Heart right ventricle (tissue), 16 donors: ENCODE results near the gene RAD18. TPM values are rescaled to one million over a fixed set of nuclear protein-coding genes. Genes with fewer than 3 reads are reported as not detected.

ENCODE experiments used
- ATAC-seq, 8 donors: fragments of 200-7000 bp; cut with Tn5 transposase; one replicate each; pipeline ENCODE4 v1.9.1; 2020; ENCODE audit warnings: mild to moderate bottlenecking in 8 of 8, moderate library complexity in 8 of 8, moderate number of reproducible peaks in 1 of 8
- DNase-seq, 2 donors: peaks; one replicate each; pipeline ENCODE4 v3.0.0-alpha.2; 2020
- H3K27ac ChIP-seq, 10 donors: fragments of 200-600 bp; sonication (generic) in 2 of 10; one replicate each; pipeline versions ENCODE4 v1.5.0 to v1.8.0; 2020 to 2022; ENCODE audit warnings: mild to moderate bottlenecking in 3 of 10
- H3K27me3 ChIP-seq, 7 donors: fragments of 200-600 bp; one replicate each; pipeline ENCODE4 v1.8.0; 2021 to 2022; ENCODE audit warnings: mild to moderate bottlenecking in 2 of 7
- H3K36me3 ChIP-seq, 9 donors: fragments of 200-600 bp; sonication (generic) in 1 of 9; one replicate each; pipeline versions ENCODE4 v1.5.0 to v1.8.0; 2020 to 2022; ENCODE audit warnings: mild to moderate bottlenecking in 2 of 9
- H3K4me1 ChIP-seq, 9 donors: fragments of 200-600 bp; sonication (generic) in 1 of 9; one replicate each; pipeline versions ENCODE4 v1.5.0 to v1.8.0; 2020 to 2022; ENCODE audit warnings: mild to moderate bottlenecking in 4 of 9
- H3K4me3 ChIP-seq, 10 donors: fragments of 200-600 bp; sonication (generic) in 2 of 10; one replicate each; pipeline versions ENCODE4 v1.5.0 to v1.8.0; 2020 to 2022; ENCODE audit warnings: mild to moderate bottlenecking in 7 of 10, moderate library complexity in 2 of 10
- H3K9me3 ChIP-seq, 11 donors: fragments of 200-600 bp in 10 of 11; sonication (generic) in 2 of 11; one replicate each; pipeline versions ENCODE4 v1.5.0 to v1.8.0; 2013 to 2022; ENCODE audit warnings: mild to moderate bottlenecking in 2 of 11, control low read depth in 1 of 11, moderate library complexity in 1 of 11
- WGBS, 2 donors: extraction: QIAGEN DNeasy Blood & Tissue Kit; methylation state at CpG; one replicate each; pipeline ENCODE4 v1.1.7; 2013; ENCODE audit warnings: inconsistent platforms in 1 of 2; 5-methylcytosine and 5-hydroxymethylcytosine counted together
- intact Hi-C, 10 donors: fragments of 100-400 bp; cut with DNase I; formaldehyde crosslinking; loops; one replicate each; pipeline versions ENCODE4 v1.11.1 to v1.14.2; 2022
- polyA plus RNA-seq, 2 donors: library from polyadenylated mRNA; stranded (reverse); fragments of 200-250 nt; gene quantifications; one replicate each; pipeline ENCODE4 v1.2.3, GENCODE V29; 2013
- total RNA-seq, 10 donors: library from RNA; stranded (reverse); fragmentation: NEBNext Ultra II Directional in 3 of 10; extraction: Animal tissue kit (Norgen Biotek cat#: 25700) in 3 of 10; gene quantifications; one replicate each; pipeline versions ENCODE4 v1.2.1 to v1.2.4, GENCODE V29; 2021 to 2023
- TF ChIP-seq, protein P1 (sequence below), 9 donors: fragments of 200-600 bp; sonication (generic) in 2 of 9; IDR thresholded peaks; one replicate each; pipeline versions ENCODE4 v1.5.0 to v1.8.0; 2021 to 2022; ENCODE audit warnings: antibody characterized with exemption in 9 of 9, mild to moderate bottlenecking in 5 of 9, moderate library complexity in 1 of 9
- donor health status: Arrhythmogenic right ventricular cardiomyopathy.
- donor health status: ischemic (EF 13 %, LVEDD 7.1; RV severe dilation, severe dysfunction).
- donor health status: healthy with polysubstance abuse.
- donor health status: DM: no; HTN: yes; CAD: no.
- donor health status: DM: no; HTN: no; CAD: no.
- donor health status: ischemic (EF 25% LVEDD 6.9; RV normal size, moderate dysfunction).
- donor health status: ischemic (EF 25% LVEDD 5.7; RV mildly dilated, moderate dysfunction).
- donor health status: healthy.
- donor health status: DM: yes; HTN: yes; CAD: no.
- donor health status: Ischemic cardiomyopathy.
- donor health status: ischemic (EF 35%, LVEDD 5.7; RV mildly dilated, moderate dysfunction).
- donor health status: nonischemic (EF 11% LVEDD 7.7; RV severe dilation, severe dysfunction).
- donor health status: DM: yes; HTN: yes; CAD: no.
- donor health status: PGD.
- donor health status: ischemic (EF 29% LVEDD 5.4; RV normal size, mild dysfunction).
- donor health status: nonischemic (EF 23%, LVEDD 6.1; RV moderate dilation, normal function).

Gene RAD18
- total and polyA plus RNA-seq, 12 donors: 0.97 to 4.6 (median 2.8) TPM

GRCh38 chr3:8914491-8914890 lies 48.8 kb downstream of the RAD18 start:
- Histone ChIP-seq H3K4me3 (no peak overlapping the region), H3K9me3 (no peaks in the 10 kb centered on the region), H3K36me3 (peaks cover 0 to 10% (median 0%) of the 10 kb centered on the region in 9 donors), H3K4me1 (no peaks in the 10 kb centered on the region), H3K27ac (no peak overlapping the region), H3K27me3 (no peaks in the 10 kb centered on the region)
- intact Hi-C loops: no loop called here
- TF ChIP-seq, protein P1, sequence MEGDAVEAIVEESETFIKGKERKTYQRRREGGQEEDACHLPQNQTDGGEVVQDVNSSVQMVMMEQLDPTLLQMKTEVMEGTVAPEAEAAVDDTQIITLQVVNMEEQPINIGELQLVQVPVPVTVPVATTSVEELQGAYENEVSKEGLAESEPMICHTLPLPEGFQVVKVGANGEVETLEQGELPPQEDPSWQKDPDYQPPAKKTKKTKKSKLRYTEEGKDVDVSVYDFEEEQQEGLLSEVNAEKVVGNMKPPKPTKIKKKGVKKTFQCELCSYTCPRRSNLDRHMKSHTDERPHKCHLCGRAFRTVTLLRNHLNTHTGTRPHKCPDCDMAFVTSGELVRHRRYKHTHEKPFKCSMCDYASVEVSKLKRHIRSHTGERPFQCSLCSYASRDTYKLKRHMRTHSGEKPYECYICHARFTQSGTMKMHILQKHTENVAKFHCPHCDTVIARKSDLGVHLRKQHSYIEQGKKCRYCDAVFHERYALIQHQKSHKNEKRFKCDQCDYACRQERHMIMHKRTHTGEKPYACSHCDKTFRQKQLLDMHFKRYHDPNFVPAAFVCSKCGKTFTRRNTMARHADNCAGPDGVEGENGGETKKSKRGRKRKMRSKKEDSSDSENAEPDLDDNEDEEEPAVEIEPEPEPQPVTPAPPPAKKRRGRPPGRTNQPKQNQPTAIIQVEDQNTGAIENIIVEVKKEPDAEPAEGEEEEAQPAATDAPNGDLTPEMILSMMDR (IDR thresholded peaks at IDR 0.05): no peak
- WGBS, 2 donors: 95 to 97% methylated on average over 4 of the region's 4 CpGs
- ATAC-seq (no peak), DNase-seq (no peak)

DNA sequence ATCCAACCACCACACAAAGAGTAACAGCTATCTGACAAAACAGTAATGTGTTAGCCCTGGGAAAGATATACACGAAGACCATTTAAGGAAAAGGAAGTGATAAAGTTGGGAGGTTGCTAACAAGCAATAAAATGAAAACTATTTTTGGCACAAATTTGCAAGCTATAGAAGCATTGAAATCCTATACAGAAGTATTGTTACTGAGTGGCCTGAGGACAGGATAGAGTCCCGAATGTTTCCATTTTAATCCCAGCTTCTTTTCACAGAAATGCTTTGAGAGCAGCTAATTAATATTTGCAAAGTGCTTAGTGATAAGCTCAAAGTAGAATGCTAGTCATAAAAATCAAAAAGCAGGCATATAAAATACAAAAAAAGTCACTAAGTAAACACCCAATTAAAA lies 51.5 kb downstream of the RAD18 start:
- WGBS, 2 donors: 53 to 73% methylated on average over 2 of the region's 2 CpGs
- TF ChIP-seq, protein P1 (IDR thresholded peaks at IDR 0.05): no peak
- H3K27me3 ChIP-seq: no peaks in the 10 kb centered on the region
- no peaks in the 10 kb centered on the region for H3K9me3 ChIP-seq
- no peaks in the 10 kb centered on the region for H3K4me1 ChIP-seq
- ATAC-seq (no peak), DNase-seq (no peak)
- peaks cover 0 to 20% (median 0%) of the 10 kb centered on the region in 9 donors for H3K36me3 ChIP-seq
- H3K4me3 ChIP-seq: no peak overlapping the region
- no peak overlapping the region for H3K27ac ChIP-seq
- intact Hi-C loops: no loop called here

DNA sequence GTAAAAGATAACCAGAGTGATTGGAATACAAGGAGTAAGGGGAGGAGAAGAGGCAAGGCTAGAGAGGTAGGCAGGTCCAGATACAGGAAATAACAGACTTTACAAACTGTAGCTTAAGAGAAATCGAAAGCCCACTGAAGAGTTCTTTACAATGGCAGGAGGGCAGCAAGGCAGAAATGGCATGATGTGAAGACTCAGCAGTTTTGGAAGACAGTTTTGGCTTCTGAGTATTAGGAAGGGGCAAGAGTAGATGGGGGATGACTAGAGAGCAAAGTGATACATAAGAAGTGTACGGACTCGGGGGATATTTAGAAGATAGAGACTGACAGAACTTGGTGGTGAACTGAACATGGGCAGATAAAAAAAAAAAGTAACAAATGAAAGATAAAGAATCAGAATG lies 54.1 kb downstream of the RAD18 start:
- whole genome bisulfite sequencing, 2 donors: 98% methylated on average over 3 of the region's 3 CpGs
- peaks cover 0 to 21% (median 0%) of the 10 kb centered on the region in 9 donors for H3K36me3 ChIP-seq
- no peak overlapping the region for H3K4me3 ChIP-seq
- TF ChIP-seq, protein P1 (IDR thresholded peaks at IDR 0.05): no peak
- no peaks in the 10 kb centered on the region for H3K4me1 ChIP-seq
- H3K9me3 ChIP-seq: no peaks in the 10 kb centered on the region
- no peak for ATAC-seq
- intact Hi-C loops: no loop called here
- H3K27ac ChIP-seq: no peak overlapping the region
- no peak for DNase-seq
- H3K27me3 ChIP-seq: no peaks in the 10 kb centered on the region

- ATAC-seq: no peak
- 91 to 92% methylated on average over 5 of the region's 5 CpGs for WGBS, 2 donors
- no peaks in the 10 kb centered on the region for H3K27me3 ChIP-seq
- intact Hi-C loops: no loop called here
- DNase-seq: no peak
- H3K27ac ChIP-seq: no peak overlapping the region
- no peak overlapping the region for H3K4me3 ChIP-seq
- H3K9me3 ChIP-seq: no peaks in the 10 kb centered on the region
- peaks cover 0 to 30% (median 0%) of the 10 kb centered on the region in 9 donors for H3K36me3 ChIP-seq
- H3K4me1 ChIP-seq: peaks cover 0 to 12% (median 0%) of the 10 kb centered on the region in 9 donors
- TF ChIP-seq, protein P1 (IDR thresholded peaks at IDR 0.05): no peak
These were observed 60.1 kb downstream of the RAD18 start for GRCh38 chr3:8903191-8903590.
